PC-9 (cell line): ENCODE data around the gene TDP1. TPM values are rescaled to one million over a fixed set of nuclear protein-coding genes. Genes with fewer than 3 reads are reported as not detected.

ENCODE experiments used
- BruUV-seq: library from RNA; stranded (reverse); fragments of 400-500 nt; replicated peaks from 2 replicates; lab custom pipeline; 2021; lab: Mats Ljungman, UMichigan
- CTCF ChIA-PET: fragments of 300-600 bp; sonication (Branson Sonifier 250); formaldehyde crosslinking; loops from one replicate; lab custom pipeline; 2022; ENCODE audit warnings: antibody characterized with exemption; lab: Charles Lee
- POLR2A ChIA-PET: fragments of 300-600 bp; sonication (Branson Sonifier 250); formaldehyde crosslinking; loops from one replicate; lab custom pipeline; 2022; ENCODE audit warnings: antibody characterized with exemption; ENCODE audit not compliant: unreplicated experiment; lab: Charles Lee
- DNase-seq, 2 experiments: peaks; one replicate each; pipeline versions ENCODE4 v3.0.0 to v3.0.0-alpha.2; 2015 to 2022; ENCODE audit warnings: mixed read lengths in 1 of 2
- H2AFZ ChIP-seq: fragments of 200-600 bp; sonication (generic); 2 replicates; pipeline ENCODE4 v1.8.1; 2017; ENCODE audit warnings: antibody characterized with exemption
- H3F3A ChIP-seq: fragments of 200-600 bp; sonication (generic); 2 replicates; pipeline ENCODE4 v1.8.1; 2017; ENCODE audit warnings: antibody characterized with exemption, mild to moderate bottlenecking, low read depth; ENCODE audit not compliant: insufficient read depth
- H3K27ac ChIP-seq: fragments of 200-600 bp; sonication (generic); 2 replicates; pipeline ENCODE4 v1.6.1; 2016; ENCODE audit warnings: mixed run types
- H3K27me3 ChIP-seq: fragments of 200-600 bp; sonication (generic); 2 replicates; pipeline ENCODE4 v1.6.1; 2016; ENCODE audit warnings: low read depth, mixed run types; ENCODE audit not compliant: insufficient read depth
- H3K36me3 ChIP-seq: fragments of 200-600 bp; sonication (generic); 2 replicates; pipeline ENCODE4 v1.6.1; 2016; ENCODE audit warnings: low read depth, mixed run types
- H3K4me1 ChIP-seq: fragments of 200-600 bp; sonication (generic); replicated peaks from 2 replicates; pipeline ENCODE4 v1.6.1; 2016; ENCODE audit warnings: mixed run types; ENCODE audit not compliant: insufficient read depth
- H3K4me2 ChIP-seq: fragments of 200-600 bp; sonication (generic); 2 replicates; pipeline ENCODE4 v1.6.1; 2017; ENCODE audit warnings: mixed run types
- H3K4me3 ChIP-seq: fragments of 200-600 bp; sonication (generic); 2 replicates; pipeline ENCODE4 v1.6.1; 2016; ENCODE audit warnings: mixed run types
- H3K79me2 ChIP-seq: fragments of 200-600 bp; sonication (generic); 2 replicates; pipeline ENCODE4 v1.6.1; 2017; ENCODE audit warnings: low read depth, mixed run types
- H3K9me2 ChIP-seq: fragments of 200-600 bp; sonication (generic); 2 replicates; pipeline ENCODE4 v1.8.1; 2017; ENCODE audit warnings: mild to moderate bottlenecking; ENCODE audit not compliant: insufficient read depth
- H3K9me3 ChIP-seq: fragments of 200-600 bp; sonication (generic); 2 replicates; pipeline ENCODE4 v1.8.1; 2016; ENCODE audit warnings: low read depth; ENCODE audit not compliant: insufficient read depth
- H4K20me1 ChIP-seq: fragments of 200-600 bp; sonication (generic); 2 replicates; pipeline ENCODE4 v1.8.1; 2017; ENCODE audit not compliant: insufficient read depth
- EZH2 ChIP-seq: fragments of 200-600 bp; sonication (generic); IDR thresholded peaks from 2 replicates; pipeline ENCODE4 v1.8.0; 2017; ENCODE audit warnings: antibody characterized with exemption, low read depth
- intact Hi-C: fragments of 100-400 bp; cut with micrococcal nuclease; formaldehyde crosslinking; loops from one replicate; pipeline ENCODE4 v1.10.0; 2022; ENCODE audit not compliant: unreplicated experiment
- total RNA-seq: library from RNA; stranded (reverse); gene quantifications from 2 replicates; pipeline ENCODE4 v1.2.3, GENCODE V29; 2021
- TF ChIP-seq, protein P1 (sequence below): fragments of 200-600 bp; sonication (generic); conservative IDR thresholded peaks from 2 replicates; pipeline ENCODE4 v1.6.1; 2017; ENCODE audit warnings: mixed run types, antibody characterized with exemption, mild to moderate bottlenecking, moderate library complexity

TDP1 gene
- total RNA-seq, 1 experiment from 2014 or later, result 12.8 TPM

DNA sequence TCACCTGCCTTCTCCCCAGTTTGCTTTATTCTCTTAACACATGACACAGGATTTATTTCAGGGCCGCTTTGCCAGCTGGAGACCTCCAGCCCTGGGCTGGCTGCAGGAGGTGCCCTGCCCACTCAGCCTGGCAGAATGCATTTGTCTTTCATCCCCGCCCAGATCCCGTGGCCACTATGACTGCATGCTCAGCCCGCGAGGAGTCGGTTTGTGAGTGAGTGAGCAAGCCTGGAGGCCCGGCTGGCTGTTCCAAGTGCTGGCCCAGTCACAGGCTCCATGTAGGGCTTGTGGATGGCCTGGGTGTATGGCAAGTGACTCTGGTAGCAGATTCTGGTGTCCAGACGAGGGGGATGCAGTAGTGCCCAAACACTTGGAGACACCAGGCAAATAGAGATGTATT is 2.1 kb downstream of the TDP1 start:
- no peaks in the 10 kb centered on the region for H3K27me3 ChIP-seq
- no peaks in the 10 kb centered on the region for H3K9me2 ChIP-seq
- no peak overlapping the region for H3K4me3 ChIP-seq
- no peaks in the 10 kb centered on the region for H4K20me1 ChIP-seq
- H3F3A ChIP-seq, result peaks cover 9% of the 10 kb centered on the region; the same call in 1 of the 2 replicates
- DNase-seq, result no peak
- H2AFZ ChIP-seq, result no peak overlapping the region
- H3K4me1 ChIP-seq, result peaks cover 20% of the 10 kb centered on the region; the same call in 1 of the 2 replicates
- no TSS peak for BruUV-seq
- no peaks in the 10 kb centered on the region for H3K9me3 ChIP-seq
- intact Hi-C loops, result loop anchor here (10.0 kb wide), 1 partner anchor 797 kb away; no protein-coding TSS in a partner anchor
- H3K4me2 ChIP-seq, result peak overlapping the region; percentile 80; the same call in 1 of the 2 replicates
- peaks cover 21% of the 10 kb centered on the region for H3K79me2 ChIP-seq
- ChIA-PET POLR2A (no interaction called here), CTCF (no interaction called here)
- no peak for TF ChIP-seq EZH2
- TF ChIP-seq, protein P1, sequence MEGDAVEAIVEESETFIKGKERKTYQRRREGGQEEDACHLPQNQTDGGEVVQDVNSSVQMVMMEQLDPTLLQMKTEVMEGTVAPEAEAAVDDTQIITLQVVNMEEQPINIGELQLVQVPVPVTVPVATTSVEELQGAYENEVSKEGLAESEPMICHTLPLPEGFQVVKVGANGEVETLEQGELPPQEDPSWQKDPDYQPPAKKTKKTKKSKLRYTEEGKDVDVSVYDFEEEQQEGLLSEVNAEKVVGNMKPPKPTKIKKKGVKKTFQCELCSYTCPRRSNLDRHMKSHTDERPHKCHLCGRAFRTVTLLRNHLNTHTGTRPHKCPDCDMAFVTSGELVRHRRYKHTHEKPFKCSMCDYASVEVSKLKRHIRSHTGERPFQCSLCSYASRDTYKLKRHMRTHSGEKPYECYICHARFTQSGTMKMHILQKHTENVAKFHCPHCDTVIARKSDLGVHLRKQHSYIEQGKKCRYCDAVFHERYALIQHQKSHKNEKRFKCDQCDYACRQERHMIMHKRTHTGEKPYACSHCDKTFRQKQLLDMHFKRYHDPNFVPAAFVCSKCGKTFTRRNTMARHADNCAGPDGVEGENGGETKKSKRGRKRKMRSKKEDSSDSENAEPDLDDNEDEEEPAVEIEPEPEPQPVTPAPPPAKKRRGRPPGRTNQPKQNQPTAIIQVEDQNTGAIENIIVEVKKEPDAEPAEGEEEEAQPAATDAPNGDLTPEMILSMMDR, result no peak
- H3K27ac ChIP-seq, result no peak overlapping the region
- H3K36me3 ChIP-seq, result no peaks in the 10 kb centered on the region

- H3K79me2 ChIP-seq, result peaks cover 21% of the 10 kb centered on the region
- no peak overlapping the region for H3K4me2 ChIP-seq
- CTCF ChIA-PET, result interaction anchor here (0.6 kb wide), 1 partner anchor 1352 kb away, joined by 7 read pairs; no protein-coding TSS in a partner anchor
These were observed 3.2 kb downstream of the TDP1 start for GRCh38 chr14:89958966-89959365.

DNA sequence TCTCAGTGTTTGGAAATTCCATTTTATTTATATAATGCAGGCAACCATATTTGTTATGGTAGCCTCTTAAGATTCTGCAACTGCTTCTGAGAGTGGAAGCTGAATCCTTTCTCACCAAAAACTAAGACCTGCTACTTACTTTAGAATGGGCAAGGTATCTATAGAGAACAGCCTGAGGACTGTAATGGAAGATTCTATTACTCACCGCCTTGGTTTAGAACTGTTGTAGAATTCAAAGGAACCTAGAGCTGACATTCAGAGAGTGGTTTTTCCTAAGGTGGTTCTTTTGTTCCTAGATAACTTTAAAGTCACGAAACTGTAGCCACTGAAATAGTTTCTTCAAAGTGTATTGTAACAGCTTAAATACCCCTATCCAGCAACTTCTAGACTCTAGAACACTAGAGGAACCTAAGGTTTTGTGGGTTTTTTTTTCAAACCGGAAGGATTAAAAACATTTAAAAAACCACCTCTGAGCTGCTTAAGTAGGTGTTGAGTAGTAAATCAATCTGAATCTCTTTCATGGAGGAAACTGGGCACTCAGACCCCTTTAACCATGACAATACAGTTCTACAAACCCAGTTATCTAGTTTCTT is 4.2 kb downstream of the TDP1 start:
- Histone ChIP-seq H2AFZ (no peak overlapping the region), H3K27ac (no peak overlapping the region), H3K4me2 (no peak overlapping the region), H3K36me3 (no peaks in the 10 kb centered on the region), H3K4me1 (peaks cover 10% of the 10 kb centered on the region; the same call in 1 of the 2 replicates), H4K20me1 (no peaks in the 10 kb centered on the region), H3K9me2 (no peaks in the 10 kb centered on the region), H3K4me3 (no peak overlapping the region), H3K9me3 (no peaks in the 10 kb centered on the region), H3K27me3 (no peaks in the 10 kb centered on the region), H3F3A (peaks cover 5% of the 10 kb centered on the region; the same call in 1 of the 2 replicates), H3K79me2 (peaks cover 21% of the 10 kb centered on the region)
- no TSS peak for BruUV-seq
- no peak for DNase-seq
- intact Hi-C loops, result loop anchor here (10.0 kb wide), 1 partner anchor 795 kb away; no protein-coding TSS in a partner anchor
- ChIA-PET POLR2A (no interaction called here), CTCF (no interaction called here)
- TF ChIP-seq, protein P1, result no peak
- TF ChIP-seq EZH2, result no peak

More at GRCh38 chr14:89958966-89959365, 3.2 kb downstream of the TDP1 start:
- intact Hi-C loops, result loop anchor here (10.0 kb wide), 1 partner anchor 796 kb away; no protein-coding TSS in a partner anchor
- Histone ChIP-seq H3K27me3 (no peaks in the 10 kb centered on the region), H3F3A (peaks cover 9% of the 10 kb centered on the region; the same call in 1 of the 2 replicates), H2AFZ (no peak overlapping the region), H3K4me3 (no peak overlapping the region), H4K20me1 (no peaks in the 10 kb centered on the region), H3K9me3 (no peaks in the 10 kb centered on the region), H3K36me3 (no peaks in the 10 kb centered on the region), H3K27ac (no peak overlapping the region), H3K9me2 (no peaks in the 10 kb centered on the region), H3K4me1 (peaks cover 10% of the 10 kb centered on the region; the same call in 1 of the 2 replicates)
- TF ChIP-seq, protein P1, result no peak
- no peak for TF ChIP-seq EZH2
- POLR2A ChIA-PET, result no interaction called here
- DNase-seq, result no peak
- no TSS peak for BruUV-seq
